Astrocyte (in vitro differentiated cells and primary cell): ENCODE data around the gene ZDHHC8. TPM values are rescaled to one million over a fixed set of nuclear protein-coding genes. Genes with fewer than 3 reads are reported as not detected.

Experiments
- DNase-seq: peaks from one replicate; pipeline ENCODE4 v3.0.0-alpha.2; 2010; ENCODE audit warnings: low read depth
- FAIRE-seq: peaks from 2 replicates; lab custom pipeline; 2011; peaks lifted over from hg19 to GRCh38; lab: Jason Lieb, UNC
- H2AFZ ChIP-seq: 2 replicates; pipeline ENCODE4 v1.6.0; 2012; ENCODE audit warnings: low read depth, low read length, inconsistent platforms
- H3K27ac ChIP-seq: 2 replicates; pipeline ENCODE4 v1.5.1; 2011; ENCODE audit warnings: low read depth, low read length, inconsistent platforms
- H3K27me3 ChIP-seq: 2 replicates; pipeline ENCODE4 v1.6.0; 2011; ENCODE audit warnings: low read length, inconsistent platforms; ENCODE audit not compliant: insufficient read depth
- H3K36me3 ChIP-seq: 2 replicates; pipeline ENCODE4 v1.5.1; 2011; ENCODE audit warnings: low read length, inconsistent platforms; ENCODE audit not compliant: insufficient read depth
- H3K4me1 ChIP-seq: 2 replicates; pipeline ENCODE4 v1.5.1; 2011; ENCODE audit warnings: low read length, inconsistent platforms; ENCODE audit not compliant: insufficient read depth
- H3K4me2 ChIP-seq: 2 replicates; pipeline ENCODE4 v1.6.0; 2012; ENCODE audit warnings: low read length, inconsistent platforms
- H3K4me3 ChIP-seq: 2 replicates; pipeline ENCODE4 v1.5.1; 2011; ENCODE audit warnings: low read depth, mild to moderate bottlenecking, low read length, inconsistent platforms; ENCODE audit not compliant: insufficient read depth
- H3K79me2 ChIP-seq: 2 replicates; pipeline ENCODE4 v1.6.0; 2012; ENCODE audit warnings: mild to moderate bottlenecking, low read length, inconsistent platforms; ENCODE audit not compliant: insufficient read depth
- H3K9ac ChIP-seq: 2 replicates; pipeline ENCODE4 v1.6.0; 2012; ENCODE audit warnings: mild to moderate bottlenecking, low read length, inconsistent platforms
- H3K9me3 ChIP-seq: 2 replicates; pipeline ENCODE4 v1.5.1; 2012; ENCODE audit warnings: low read depth, mild to moderate bottlenecking, low read length, inconsistent platforms; ENCODE audit not compliant: insufficient read depth
- H4K20me1 ChIP-seq: 2 replicates; pipeline ENCODE4 v1.6.0; 2012; ENCODE audit warnings: low read length, inconsistent platforms; ENCODE audit not compliant: insufficient read depth
- H3K27ac Mint-ChIP-seq: one replicate; pipeline ENCODE4 v1.8.0; 2021; ENCODE audit warnings: mild to moderate bottlenecking, mixed read lengths; ENCODE audit not compliant: unreplicated experiment
- H3K27me3 Mint-ChIP-seq: one replicate; pipeline ENCODE4 v1.8.0; 2021; ENCODE audit warnings: low read depth, mixed read lengths; ENCODE audit not compliant: unreplicated experiment
- H3K36me3 Mint-ChIP-seq: one replicate; pipeline ENCODE4 v1.8.0; 2021; ENCODE audit warnings: low read depth, mixed read lengths; ENCODE audit not compliant: unreplicated experiment
- H3K4me1 Mint-ChIP-seq: one replicate; pipeline ENCODE4 v1.8.0; 2021; ENCODE audit warnings: low read depth, mixed read lengths; ENCODE audit not compliant: unreplicated experiment
- H3K4me3 Mint-ChIP-seq: one replicate; pipeline ENCODE4 v1.8.0; 2021; ENCODE audit warnings: mild to moderate bottlenecking, moderate library complexity, mixed read lengths; ENCODE audit not compliant: unreplicated experiment
- H3K9me3 Mint-ChIP-seq: one replicate; pipeline ENCODE4 v1.8.0; 2021; ENCODE audit warnings: mild to moderate bottlenecking, mixed read lengths; ENCODE audit not compliant: unreplicated experiment
- EZH2 ChIP-seq: IDR thresholded peaks from 2 replicates; pipeline ENCODE4 v1.6.1; 2012; ENCODE audit warnings: mild to moderate bottlenecking, low read length, inconsistent platforms; ENCODE audit not compliant: insufficient read depth
- total RNA-seq: library from RNA; stranded (reverse); gene quantifications from 2 replicates; pipeline ENCODE4 v1.2.1, GENCODE V29; 2021
- TF ChIP-seq, protein P1 (sequence below): IDR thresholded peaks from 2 replicates; pipeline ENCODE4 v1.5.1; 2011; ENCODE audit warnings: low read depth, mild to moderate bottlenecking, inconsistent platforms, low read length, moderate library complexity; ENCODE audit not compliant: insufficient read depth

Gene ZDHHC8
- total RNA-seq, 1 donor from 2014 or later, result 88.3 TPM

- TF ChIP-seq, protein P1, sequence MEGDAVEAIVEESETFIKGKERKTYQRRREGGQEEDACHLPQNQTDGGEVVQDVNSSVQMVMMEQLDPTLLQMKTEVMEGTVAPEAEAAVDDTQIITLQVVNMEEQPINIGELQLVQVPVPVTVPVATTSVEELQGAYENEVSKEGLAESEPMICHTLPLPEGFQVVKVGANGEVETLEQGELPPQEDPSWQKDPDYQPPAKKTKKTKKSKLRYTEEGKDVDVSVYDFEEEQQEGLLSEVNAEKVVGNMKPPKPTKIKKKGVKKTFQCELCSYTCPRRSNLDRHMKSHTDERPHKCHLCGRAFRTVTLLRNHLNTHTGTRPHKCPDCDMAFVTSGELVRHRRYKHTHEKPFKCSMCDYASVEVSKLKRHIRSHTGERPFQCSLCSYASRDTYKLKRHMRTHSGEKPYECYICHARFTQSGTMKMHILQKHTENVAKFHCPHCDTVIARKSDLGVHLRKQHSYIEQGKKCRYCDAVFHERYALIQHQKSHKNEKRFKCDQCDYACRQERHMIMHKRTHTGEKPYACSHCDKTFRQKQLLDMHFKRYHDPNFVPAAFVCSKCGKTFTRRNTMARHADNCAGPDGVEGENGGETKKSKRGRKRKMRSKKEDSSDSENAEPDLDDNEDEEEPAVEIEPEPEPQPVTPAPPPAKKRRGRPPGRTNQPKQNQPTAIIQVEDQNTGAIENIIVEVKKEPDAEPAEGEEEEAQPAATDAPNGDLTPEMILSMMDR, result no peak
- no peak for TF ChIP-seq EZH2
- H3K4me1 Mint-ChIP-seq, result peaks cover 17% of the 10 kb centered on the region
- H3K9me3 Mint-ChIP-seq, result no peaks in the 10 kb centered on the region
- FAIRE-seq (no peak), DNase-seq (no peak)
- peaks cover 30% of the 10 kb centered on the region for H3K79me2 ChIP-seq
- no peaks in the 10 kb centered on the region for H3K27me3 ChIP-seq
- H3K4me3 Mint-ChIP-seq, result no peak overlapping the region
- H3K27me3 Mint-ChIP-seq, result no peaks in the 10 kb centered on the region
- H3K27ac ChIP-seq, result no peak overlapping the region
- H3K27ac Mint-ChIP-seq, result no peak overlapping the region
- peaks cover 21% of the 10 kb centered on the region for H3K4me1 ChIP-seq
- H3K36me3 Mint-ChIP-seq, result peaks cover 10% of the 10 kb centered on the region
- no peaks in the 10 kb centered on the region for H3K36me3 ChIP-seq
- no peaks in the 10 kb centered on the region for H3K9me3 ChIP-seq
- no peak overlapping the region for H3K4me2 ChIP-seq
- H3K9ac ChIP-seq, result no peak overlapping the region
- no peak overlapping the region for H2AFZ ChIP-seq
- peaks cover 30% of the 10 kb centered on the region for H4K20me1 ChIP-seq
- no peak overlapping the region for H3K4me3 ChIP-seq
Measured at GRCh38 chr22:20142711-20143621, 11.4 kb downstream of the ZDHHC8 start.

GRCh38 chr22:20143883-20144665 lies 12.5 kb downstream of the ZDHHC8 start:
- Mint-ChIP-seq H3K27ac (no peak overlapping the region), H3K36me3 (peaks cover 8% of the 10 kb centered on the region), H3K4me1 (peaks cover 10% of the 10 kb centered on the region), H3K9me3 (no peaks in the 10 kb centered on the region), H3K4me3 (no peak overlapping the region), H3K27me3 (no peaks in the 10 kb centered on the region)
- peaks cover 20% of the 10 kb centered on the region for H4K20me1 ChIP-seq
- DNase-seq (no peak), FAIRE-seq (no peak)
- H3K36me3 ChIP-seq, result no peaks in the 10 kb centered on the region
- H3K9me3 ChIP-seq, result no peaks in the 10 kb centered on the region
- no peak overlapping the region for H3K4me2 ChIP-seq
- H3K27ac ChIP-seq, result no peak overlapping the region
- H2AFZ ChIP-seq, result no peak overlapping the region
- no peaks in the 10 kb centered on the region for H3K27me3 ChIP-seq
- peaks cover 15% of the 10 kb centered on the region for H3K4me1 ChIP-seq
- no peak overlapping the region for H3K9ac ChIP-seq
- TF ChIP-seq, protein P1, result no peak
- TF ChIP-seq EZH2, result no peak
- peaks cover 19% of the 10 kb centered on the region for H3K79me2 ChIP-seq
- H3K4me3 ChIP-seq, result no peak overlapping the region
